Measurements from ENCODE around the gene SEZ6. TPM values are rescaled to one million over a fixed set of nuclear protein-coding genes. Genes with fewer than 3 reads are reported as not detected.
A peak's percentile ranks its signal among the peaks of the same experiment; 100 is the strongest.
"Not testable (repeated sequence)": the region's sequence is repeated elsewhere in the genome, so short reads cannot be mapped to it uniquely, and the experiment has no call there.

The SEZ6 gene
- polyA plus RNA-seq, 3 donors, result 0.17 to 0.33 (median 0.18) TPM

DNA sequence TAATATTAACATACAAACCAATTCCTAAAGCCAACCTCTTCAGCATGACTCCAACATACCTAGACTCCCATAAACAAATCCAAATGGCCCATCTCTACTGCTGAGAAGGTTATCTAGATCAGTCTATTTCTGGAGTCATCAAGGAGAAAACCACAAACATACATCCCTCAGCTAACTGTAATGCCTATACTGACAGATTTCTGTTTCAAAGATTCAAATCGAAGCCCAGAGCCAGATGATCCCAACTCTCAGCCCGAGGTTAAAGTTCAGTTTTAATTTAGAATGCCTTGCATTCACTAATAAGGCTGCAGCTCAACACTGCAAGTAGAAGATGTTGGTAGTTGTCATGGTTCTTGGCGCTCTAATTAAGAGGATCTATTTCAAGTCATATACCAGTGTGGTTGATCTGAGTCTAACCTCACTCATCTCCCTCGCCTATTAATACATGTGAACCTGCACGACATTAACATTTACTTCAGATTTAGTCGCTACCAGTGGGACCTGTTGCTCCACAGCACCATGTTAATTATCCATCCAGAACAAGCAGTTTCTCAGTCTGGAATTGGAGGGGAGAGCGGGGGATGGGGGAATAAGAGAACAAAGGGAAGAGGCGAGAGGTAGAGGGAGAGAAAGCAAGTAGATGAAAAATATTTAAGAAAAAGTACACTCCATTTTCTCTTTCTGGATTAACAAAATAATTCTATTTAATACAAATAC lies 69.9 kb downstream of the SEZ6 start:
- Mint-ChIP-seq H3K36me3 (peaks cover 33 to 56% of the 10 kb centered on the region in 2 donors), H3K4me3 (no peak overlapping the region), H3K27ac (peak overlapping the region in 6 of 7 donors; percentile 16 to 88 (median 64)), H3K4me1 (peaks cover 42% of the 10 kb centered on the region), H3K27me3 (ENCODE audit: low read depth in 3 of 3) (no peaks in the 10 kb centered on the region), H3K9me3 (no peaks in the 10 kb centered on the region)
- Histone ChIP-seq H3K9ac (ENCODE audit: insufficient read depth, low read length, poor library complexity, severe bottlenecking) (no peak overlapping the region), H3K36me3 (replicated peaks in 1 of 2; ENCODE audit: control insufficient read depth in 1 of 2, insufficient read depth in 2 of 2, low read length in 2 of 2) (peaks cover 6 to 71% of the 10 kb centered on the region in 2 donors), H3K27ac (ENCODE audit: low read depth in 1 of 2, low read length in 2 of 2) (peak overlapping the region in 1 of 2 donors; percentile 73), H3K79me2 (ENCODE audit: insufficient read depth, low read length) (peaks cover 98% of the 10 kb centered on the region), H4K20me1 (ENCODE audit: insufficient read depth, low read length) (peaks cover 94% of the 10 kb centered on the region), H2AFZ (ENCODE audit: insufficient read depth, low read depth, low read length, poor library complexity, severe bottlenecking) (no peak overlapping the region), H3K4me2 (replicated peaks; ENCODE audit: extremely low read depth, low read length, poor library complexity, severe bottlenecking) (no peak overlapping the region), H3K9me3 (replicated peaks in 1 of 2; ENCODE audit: control insufficient read depth in 1 of 2, insufficient read depth in 1 of 2, low read length in 2 of 2) (no peaks in the 10 kb centered on the region), H3K4me1 (ENCODE audit: control insufficient read depth in 1 of 2, insufficient read depth in 2 of 2, low read length in 2 of 2) (peaks cover 19 to 26% of the 10 kb centered on the region in 2 donors), H3K27me3 (ENCODE audit: control insufficient read depth in 2 of 2, insufficient read depth in 2 of 2, low read length in 2 of 2) (no peaks in the 10 kb centered on the region), H3K4me3 (replicated peaks in 1 of 3; ENCODE audit: low read depth in 2 of 3, low read length in 3 of 3) (no peak overlapping the region)
- DNase-seq, result no peak
- TF ChIP-seq, protein P1, sequence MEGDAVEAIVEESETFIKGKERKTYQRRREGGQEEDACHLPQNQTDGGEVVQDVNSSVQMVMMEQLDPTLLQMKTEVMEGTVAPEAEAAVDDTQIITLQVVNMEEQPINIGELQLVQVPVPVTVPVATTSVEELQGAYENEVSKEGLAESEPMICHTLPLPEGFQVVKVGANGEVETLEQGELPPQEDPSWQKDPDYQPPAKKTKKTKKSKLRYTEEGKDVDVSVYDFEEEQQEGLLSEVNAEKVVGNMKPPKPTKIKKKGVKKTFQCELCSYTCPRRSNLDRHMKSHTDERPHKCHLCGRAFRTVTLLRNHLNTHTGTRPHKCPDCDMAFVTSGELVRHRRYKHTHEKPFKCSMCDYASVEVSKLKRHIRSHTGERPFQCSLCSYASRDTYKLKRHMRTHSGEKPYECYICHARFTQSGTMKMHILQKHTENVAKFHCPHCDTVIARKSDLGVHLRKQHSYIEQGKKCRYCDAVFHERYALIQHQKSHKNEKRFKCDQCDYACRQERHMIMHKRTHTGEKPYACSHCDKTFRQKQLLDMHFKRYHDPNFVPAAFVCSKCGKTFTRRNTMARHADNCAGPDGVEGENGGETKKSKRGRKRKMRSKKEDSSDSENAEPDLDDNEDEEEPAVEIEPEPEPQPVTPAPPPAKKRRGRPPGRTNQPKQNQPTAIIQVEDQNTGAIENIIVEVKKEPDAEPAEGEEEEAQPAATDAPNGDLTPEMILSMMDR (IDR thresholded peaks at IDR 0.05), result no peak
- intact Hi-C loops (cut with micrococcal nuclease), result no loop called here
- WGBS (ENCODE audit: insufficient coverage), result 92% methylated on average over 2 of the region's 8 CpGs

DNA sequence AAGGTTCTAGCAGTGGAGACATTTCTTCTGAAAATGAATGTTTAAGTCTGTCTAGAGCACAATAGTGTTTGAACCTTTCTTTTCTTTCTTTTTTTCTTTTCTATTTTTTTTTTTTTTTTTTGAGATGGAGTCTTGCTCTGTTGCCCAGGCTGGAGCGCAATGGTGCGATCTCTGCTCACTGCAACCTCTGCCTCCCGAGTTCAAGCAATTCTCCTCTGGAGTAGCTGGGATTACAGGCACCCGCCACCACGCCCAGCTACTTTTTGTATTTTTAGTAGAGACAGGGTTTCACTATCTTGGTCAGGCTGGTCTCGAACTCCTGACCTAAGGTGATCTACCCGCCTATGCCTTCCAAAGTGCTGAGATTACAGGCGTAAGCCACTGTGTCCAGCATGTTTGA lies 71.3 kb downstream of the SEZ6 start:
- H3K9me3 Mint-ChIP-seq; H3K4me2 ChIP-seq (replicated peaks; ENCODE audit: extremely low read depth, low read length, poor library complexity, severe bottlenecking); H2AFZ ChIP-seq (ENCODE audit: insufficient read depth, low read depth, low read length, poor library complexity, severe bottlenecking); H3K4me3 ChIP-seq (replicated peaks in 1 of 3; ENCODE audit: low read depth in 2 of 3, low read length in 3 of 3); H3K9me3 ChIP-seq (replicated peaks in 1 of 2; ENCODE audit: control insufficient read depth in 1 of 2, insufficient read depth in 1 of 2, low read length in 2 of 2); intact Hi-C loops (cut with micrococcal nuclease); H3K27me3 ChIP-seq (ENCODE audit: control insufficient read depth in 2 of 2, insufficient read depth in 2 of 2, low read length in 2 of 2); H3K9ac ChIP-seq (ENCODE audit: insufficient read depth, low read length, poor library complexity, severe bottlenecking); DNase-seq; H3K4me3 Mint-ChIP-seq; H3K27me3 Mint-ChIP-seq (ENCODE audit: low read depth in 3 of 3); H3K27ac ChIP-seq (ENCODE audit: low read depth in 1 of 2, low read length in 2 of 2): not testable (repeated sequence)
- Mint-ChIP-seq H3K27ac (peak overlapping the region in 1 of 7 donors; percentile 65), H3K36me3 (peaks cover 34 to 52% of the 10 kb centered on the region in 2 donors), H3K4me1 (peaks cover 35% of the 10 kb centered on the region)
- Histone ChIP-seq H3K4me1 (ENCODE audit: control insufficient read depth in 1 of 2, insufficient read depth in 2 of 2, low read length in 2 of 2) (peaks cover 19 to 26% of the 10 kb centered on the region in 2 donors), H4K20me1 (ENCODE audit: insufficient read depth, low read length) (peaks cover 90% of the 10 kb centered on the region), H3K36me3 (replicated peaks in 1 of 2; ENCODE audit: control insufficient read depth in 1 of 2, insufficient read depth in 2 of 2, low read length in 2 of 2) (peaks cover 6 to 65% of the 10 kb centered on the region in 2 donors), H3K79me2 (ENCODE audit: insufficient read depth, low read length) (peaks cover 98% of the 10 kb centered on the region)
- 100% methylated on average over 6 of the region's 8 CpGs for WGBS (ENCODE audit: insufficient coverage)

Measured in CD14-positive monocyte (primary cell).